GM12892 (cell line): ENCODE results near the gene GRIA1.

Source experiments
- DNase-seq: peaks from one replicate; pipeline ENCODE4 v3.0.0; 2011; ENCODE audit not compliant: insufficient read length
- FAIRE-seq: peaks from 2 replicates; lab custom pipeline; 2011; peaks lifted over from hg19 to GRCh38; lab: Jason Lieb, UNC
- POLR2A ChIP-seq: IDR thresholded peaks from 2 replicates; pipeline ENCODE4 v1.6.1; 2011; ENCODE audit warnings: low read depth, low read length, control low read depth
- POLR2AphosphoS5 ChIP-seq: IDR thresholded peaks from 2 replicates; pipeline ENCODE4 v1.6.1; 2011; ENCODE audit warnings: low read depth, low read length, control low read depth
- TAF1 ChIP-seq: IDR thresholded peaks from 2 replicates; pipeline ENCODE4 v1.6.1; 2011; ENCODE audit warnings: low read depth, mild to moderate bottlenecking, control low read depth, low read length, borderline replicate concordance

The GRIA1 gene

DNA sequence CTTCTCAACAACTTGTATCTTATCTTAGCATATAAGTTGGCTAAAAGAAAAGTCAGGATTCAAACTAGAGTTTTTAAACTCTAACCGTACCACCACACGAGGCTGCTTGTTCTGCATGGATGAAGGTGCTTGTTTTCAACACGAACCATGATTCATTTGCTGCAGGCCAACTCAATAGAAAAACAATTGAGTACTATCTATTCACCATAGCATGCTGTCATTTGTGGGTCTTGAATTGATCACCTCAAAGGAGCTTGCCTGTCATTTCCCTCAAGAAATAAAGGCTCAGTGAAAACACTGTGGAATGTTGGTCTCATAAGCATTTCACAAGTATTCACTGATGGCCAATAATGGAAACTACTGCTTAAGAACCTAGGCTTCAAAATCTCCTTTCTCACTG, 21.0 kb upstream of the GRIA1 start:
- TF ChIP-seq TAF1 (no peak), POLR2A (no peak), POLR2AphosphoS5 (no peak)
- no peak for FAIRE-seq

GRCh38 chr5:153470736-153471135, 19.7 kb upstream of the GRIA1 start:
- DNase-seq (no peak), FAIRE-seq (no peak)
- TF ChIP-seq POLR2A (no peak), TAF1 (no peak), POLR2AphosphoS5 (no peak)

More for the DNA sequence above, 21.0 kb upstream of the GRIA1 start:
- no peak for DNase-seq

DNA sequence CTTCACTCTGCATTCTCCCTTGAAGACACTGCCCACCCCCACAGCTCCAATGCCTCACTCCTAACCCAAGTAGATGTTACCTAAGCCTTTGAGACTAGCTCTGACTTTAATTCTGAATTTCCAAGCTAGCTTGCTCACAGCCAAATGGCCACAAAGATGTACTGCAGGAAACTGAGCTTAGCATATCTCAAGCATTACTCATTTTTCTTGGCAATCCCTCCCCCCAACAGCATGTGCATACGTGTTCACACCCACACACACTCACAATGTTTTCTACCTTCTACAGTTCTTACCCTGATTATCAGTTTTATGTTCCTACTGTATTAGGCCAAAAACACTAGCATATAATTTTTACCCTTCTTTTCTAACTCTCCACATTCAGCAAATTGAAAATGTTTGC, 13.7 kb upstream of the GRIA1 start:
- FAIRE-seq: no peak
- no peak for TF ChIP-seq POLR2AphosphoS5
- no peak for DNase-seq

GRCh38 chr5:153480401-153480800, 10.1 kb upstream of the GRIA1 start:
- DNase-seq (no peak), FAIRE-seq (peak; percentile 70)
- TF ChIP-seq POLR2AphosphoS5 (peak; percentile 36; the same call in 1 of the 2 replicates), TAF1 (no peak), POLR2A (no peak)

DNA sequence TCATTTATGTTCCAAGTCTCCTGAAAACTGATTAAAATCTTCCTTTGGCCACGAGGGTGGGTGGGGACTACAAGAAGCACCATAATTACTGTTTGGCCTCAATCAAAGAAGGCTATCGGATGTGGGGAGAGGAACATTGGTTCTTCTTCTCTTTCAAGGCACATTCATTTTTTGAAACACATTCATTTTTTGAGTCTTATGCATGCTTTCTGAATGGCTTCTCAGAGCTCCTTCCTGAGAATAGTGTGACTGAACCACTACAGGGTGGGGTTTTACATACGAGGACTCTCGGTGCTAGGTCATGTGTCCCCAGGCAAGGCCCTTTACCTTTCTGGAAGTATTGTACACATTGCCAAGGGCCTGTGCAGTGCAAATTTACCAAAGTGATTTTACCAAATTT, 7.0 kb upstream of the GRIA1 start:
- DNase-seq (no peak), FAIRE-seq (no peak)
- TF ChIP-seq POLR2AphosphoS5: no peak
- TF ChIP-seq POLR2A: no peak
- no peak for TF ChIP-seq TAF1

DNA sequence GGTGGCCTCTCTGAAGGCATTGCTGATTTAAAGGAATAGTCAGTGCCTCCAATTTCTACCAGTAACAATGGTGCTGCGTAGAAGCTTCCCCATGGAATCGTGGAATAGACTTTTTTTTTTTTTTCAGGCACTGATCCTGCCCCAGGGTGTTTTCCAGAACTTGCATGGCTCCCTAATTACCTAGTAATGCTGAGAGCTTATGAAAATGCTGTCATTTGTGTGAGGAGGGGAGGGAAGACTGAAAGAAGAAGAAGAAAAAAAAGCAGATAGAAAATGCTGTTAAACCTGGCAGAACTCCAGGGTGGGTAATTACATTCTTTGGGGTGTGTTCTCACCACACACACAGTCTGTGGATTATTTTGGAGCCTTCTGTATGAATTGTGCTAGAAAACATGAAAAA, 4.8 kb upstream of the GRIA1 start:
- DNase-seq (no peak), FAIRE-seq (no peak)
- TF ChIP-seq POLR2AphosphoS5 (no peak), POLR2A (no peak), TAF1 (no peak)

DNA sequence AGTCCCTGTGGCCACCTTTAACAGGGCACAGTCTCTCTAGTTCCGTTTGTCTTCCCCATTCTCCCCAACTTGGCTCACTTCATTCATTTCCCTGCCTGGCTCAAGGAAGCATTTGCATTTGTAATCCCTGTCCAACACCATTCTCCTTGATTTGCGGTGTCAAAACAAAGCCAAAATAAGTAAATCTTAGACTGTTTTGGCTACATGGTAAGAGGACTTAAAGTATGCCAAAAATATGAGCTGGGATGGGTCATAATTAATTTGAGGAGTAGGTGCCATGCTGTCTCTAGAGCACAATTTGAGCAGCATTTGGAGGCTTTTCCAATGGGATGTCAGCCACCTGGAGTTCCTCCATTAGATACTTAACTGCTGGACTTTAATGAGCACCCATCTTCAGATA, 3.7 kb upstream of the GRIA1 start:
- FAIRE-seq: no peak
- no peak for DNase-seq
- TF ChIP-seq POLR2A: no peak
- TF ChIP-seq TAF1: no peak
- no peak for TF ChIP-seq POLR2AphosphoS5

DNA sequence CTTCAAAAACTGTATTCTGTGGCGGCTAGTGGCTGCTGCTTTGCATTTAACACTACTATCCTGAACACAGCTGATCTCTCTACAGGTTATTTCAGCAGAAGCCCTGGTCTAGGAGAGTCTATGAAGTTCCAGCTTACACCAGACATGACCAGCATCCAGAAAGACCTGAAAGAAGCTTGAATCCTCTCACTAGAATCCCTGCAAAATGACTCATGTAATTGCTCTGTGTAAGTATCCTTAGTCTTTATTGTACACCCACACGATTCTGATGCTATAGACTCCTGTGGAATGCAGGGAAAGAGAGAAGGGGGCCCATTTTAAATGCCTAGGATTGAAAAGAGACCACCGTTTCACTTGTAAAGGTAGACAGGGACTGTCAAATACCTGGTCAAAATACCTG, 859 bp upstream of the GRIA1 start:
- FAIRE-seq: no peak
- TF ChIP-seq POLR2AphosphoS5: no peak
- TF ChIP-seq POLR2A: no peak
- DNase-seq: no peak

DNA sequence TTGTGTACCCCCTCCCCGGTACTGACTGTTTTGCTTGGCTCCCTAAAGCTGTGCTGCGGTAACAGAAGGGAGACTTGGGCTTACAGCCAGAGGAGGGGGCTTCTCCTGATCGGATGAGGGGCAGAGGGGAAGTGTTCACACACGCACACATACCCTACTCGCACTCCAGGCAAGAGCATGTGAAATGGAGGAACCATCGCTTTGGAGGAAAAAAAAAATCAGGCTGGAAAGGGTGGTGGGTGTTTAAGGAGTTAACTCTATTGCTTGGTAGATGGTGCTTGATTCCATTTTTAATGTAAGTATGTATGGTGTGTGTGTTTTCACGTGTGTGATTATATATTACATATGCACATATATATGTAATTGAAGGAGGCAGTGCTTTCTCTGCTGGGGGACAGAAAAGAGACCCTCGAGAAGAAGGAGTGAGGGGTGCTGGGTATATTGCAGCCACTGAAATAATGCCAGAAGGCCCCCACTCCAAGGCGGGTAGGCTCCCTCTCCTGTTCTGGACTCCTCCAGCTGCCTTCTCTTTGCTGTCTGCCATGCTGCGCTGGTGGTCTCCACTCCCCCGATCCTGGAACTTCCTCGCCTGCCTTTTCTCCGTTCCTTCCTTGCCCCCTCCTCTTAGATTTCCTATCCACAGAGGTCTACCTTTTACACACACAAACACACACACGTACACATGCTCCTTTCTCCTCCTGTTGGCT, 721 bp downstream of the GRIA1 start:
- TF ChIP-seq POLR2A (no peak), POLR2AphosphoS5 (no peak), TAF1 (no peak)
- no peak for DNase-seq
- FAIRE-seq: no peak

GRCh38 chr5:153491856-153492255, 1.4 kb downstream of the GRIA1 start:
- FAIRE-seq (no peak), DNase-seq (no peak)
- TF ChIP-seq TAF1 (no peak), POLR2A (no peak), POLR2AphosphoS5 (no peak)

DNA sequence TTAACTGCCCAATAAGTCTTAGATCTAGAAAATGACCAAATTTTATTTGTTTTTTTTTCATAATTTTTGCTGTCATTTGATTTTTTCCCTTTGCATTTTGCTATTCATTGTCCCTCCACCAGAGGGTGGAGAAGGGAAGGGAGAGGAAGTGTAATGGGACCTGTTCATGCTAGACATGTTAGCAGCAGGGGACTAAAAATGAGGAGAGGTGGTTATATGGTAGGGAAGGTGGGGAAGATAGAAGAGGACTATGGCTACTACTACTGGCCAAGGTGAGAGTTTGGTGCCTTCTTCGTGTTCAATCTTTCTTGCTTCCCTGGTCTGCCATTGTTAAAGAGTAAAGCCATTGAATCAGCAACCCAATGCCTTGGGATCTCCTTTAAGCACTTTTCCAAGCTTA, 6.4 kb downstream of the GRIA1 start:
- DNase-seq (no peak), FAIRE-seq (no peak)
- TF ChIP-seq TAF1 (no peak), POLR2A (no peak), POLR2AphosphoS5 (no peak)

GRCh38 chr5:153498516-153498915, 8.0 kb downstream of the GRIA1 start:
- no peak for DNase-seq
- TF ChIP-seq POLR2A (no peak), TAF1 (no peak), POLR2AphosphoS5 (no peak)
- no peak for FAIRE-seq

GRCh38 chr5:153500178-153500577, 9.7 kb downstream of the GRIA1 start:
- TF ChIP-seq POLR2AphosphoS5 (no peak), POLR2A (no peak), TAF1 (no peak)
- DNase-seq (no peak), FAIRE-seq (no peak)
